Keratinocyte (primary cell): ENCODE measurements around the gene TTYH2.

Experiments used
- EZH2 ChIP-seq: IDR thresholded peaks from one replicate; pipeline ENCODE4 v1.6.1; 2012; ENCODE audit warnings: inconsistent platforms, mild to moderate bottlenecking, low read length, moderate library complexity
- TF ChIP-seq, protein P1 (sequence below), 3 experiments: IDR thresholded peaks in 1 of 3; conservative IDR thresholded peaks in 1 of 3; optimal IDR thresholded peaks in 1 of 3; 2 replicates in 2 of 3; 3 replicates in 1 of 3; pipeline versions ENCODE3 to v1.5.1; 2011; ENCODE audit warnings: low read length in 3 of 3, mild to moderate bottlenecking in 3 of 3, moderate library complexity in 2 of 3, control low read depth in 1 of 3, inconsistent platforms in 1 of 3; ENCODE audit not compliant: insufficient read depth in 2 of 3; ENCODE audit errors: extremely low read depth in 1 of 3

DNA sequence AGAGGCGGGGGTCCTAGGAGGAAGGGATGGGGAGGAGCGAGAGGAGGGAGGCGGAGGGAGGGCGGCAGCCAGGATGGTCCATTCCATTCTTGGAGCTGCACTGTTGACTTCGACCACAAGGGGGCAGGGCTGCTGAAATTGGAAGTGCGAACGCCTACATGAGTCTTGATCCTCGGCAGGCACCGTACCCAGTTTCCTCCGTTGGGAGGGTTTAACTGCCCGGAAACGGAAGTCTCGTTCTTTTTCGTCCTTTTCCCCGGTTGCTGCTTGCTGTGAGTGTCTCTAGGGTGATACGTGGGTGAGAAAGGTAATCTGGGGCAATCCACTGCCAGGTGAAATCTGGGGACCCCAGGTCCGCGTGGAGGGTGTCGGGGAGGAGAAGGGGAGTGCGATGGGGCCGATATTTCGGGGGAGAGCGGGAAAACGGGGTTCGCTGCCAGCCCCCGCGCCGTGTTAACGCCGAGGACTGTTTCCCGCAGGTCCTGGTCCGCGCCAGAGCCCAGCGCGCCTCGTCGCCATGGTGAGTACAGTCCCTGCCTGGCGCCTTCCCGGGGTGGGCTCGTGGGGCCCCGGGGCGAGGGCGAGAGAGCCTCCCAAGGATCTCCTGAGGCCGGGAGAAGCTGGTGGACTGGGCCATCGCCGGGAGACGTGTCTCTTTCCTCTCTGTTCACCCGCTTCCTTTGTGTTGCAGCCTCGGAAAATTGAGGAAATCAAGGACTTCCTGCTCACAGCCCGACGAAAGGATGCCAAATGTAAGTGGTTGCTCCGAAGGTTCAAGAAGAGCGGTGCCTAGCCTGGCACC lies 9.7 kb upstream of the TTYH2 start, which contains the start of gene RPL38:
- TF ChIP-seq, protein P1, sequence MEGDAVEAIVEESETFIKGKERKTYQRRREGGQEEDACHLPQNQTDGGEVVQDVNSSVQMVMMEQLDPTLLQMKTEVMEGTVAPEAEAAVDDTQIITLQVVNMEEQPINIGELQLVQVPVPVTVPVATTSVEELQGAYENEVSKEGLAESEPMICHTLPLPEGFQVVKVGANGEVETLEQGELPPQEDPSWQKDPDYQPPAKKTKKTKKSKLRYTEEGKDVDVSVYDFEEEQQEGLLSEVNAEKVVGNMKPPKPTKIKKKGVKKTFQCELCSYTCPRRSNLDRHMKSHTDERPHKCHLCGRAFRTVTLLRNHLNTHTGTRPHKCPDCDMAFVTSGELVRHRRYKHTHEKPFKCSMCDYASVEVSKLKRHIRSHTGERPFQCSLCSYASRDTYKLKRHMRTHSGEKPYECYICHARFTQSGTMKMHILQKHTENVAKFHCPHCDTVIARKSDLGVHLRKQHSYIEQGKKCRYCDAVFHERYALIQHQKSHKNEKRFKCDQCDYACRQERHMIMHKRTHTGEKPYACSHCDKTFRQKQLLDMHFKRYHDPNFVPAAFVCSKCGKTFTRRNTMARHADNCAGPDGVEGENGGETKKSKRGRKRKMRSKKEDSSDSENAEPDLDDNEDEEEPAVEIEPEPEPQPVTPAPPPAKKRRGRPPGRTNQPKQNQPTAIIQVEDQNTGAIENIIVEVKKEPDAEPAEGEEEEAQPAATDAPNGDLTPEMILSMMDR (optimal IDR thresholded peaks at IDR 0.05 in 1 of 3, IDR thresholded peaks at IDR 0.05 in 1 of 3, conservative IDR thresholded peaks at IDR 0.05 in 1 of 3; ENCODE audit: extremely low read depth in 1 of 3, insufficient read depth in 2 of 3, low read length in 3 of 3): peak; percentile 94 to 99 (median 98)
- no peak for TF ChIP-seq EZH2
